ENCODE data around the gene ZFAND3. TPM values are rescaled to one million over a fixed set of nuclear protein-coding genes. Genes with fewer than 3 reads are reported as not detected.

Gene ZFAND3
- polyA plus RNA-seq, 3 donors, result 11.5 to 21.1 (median 11.7) TPM

DNA sequence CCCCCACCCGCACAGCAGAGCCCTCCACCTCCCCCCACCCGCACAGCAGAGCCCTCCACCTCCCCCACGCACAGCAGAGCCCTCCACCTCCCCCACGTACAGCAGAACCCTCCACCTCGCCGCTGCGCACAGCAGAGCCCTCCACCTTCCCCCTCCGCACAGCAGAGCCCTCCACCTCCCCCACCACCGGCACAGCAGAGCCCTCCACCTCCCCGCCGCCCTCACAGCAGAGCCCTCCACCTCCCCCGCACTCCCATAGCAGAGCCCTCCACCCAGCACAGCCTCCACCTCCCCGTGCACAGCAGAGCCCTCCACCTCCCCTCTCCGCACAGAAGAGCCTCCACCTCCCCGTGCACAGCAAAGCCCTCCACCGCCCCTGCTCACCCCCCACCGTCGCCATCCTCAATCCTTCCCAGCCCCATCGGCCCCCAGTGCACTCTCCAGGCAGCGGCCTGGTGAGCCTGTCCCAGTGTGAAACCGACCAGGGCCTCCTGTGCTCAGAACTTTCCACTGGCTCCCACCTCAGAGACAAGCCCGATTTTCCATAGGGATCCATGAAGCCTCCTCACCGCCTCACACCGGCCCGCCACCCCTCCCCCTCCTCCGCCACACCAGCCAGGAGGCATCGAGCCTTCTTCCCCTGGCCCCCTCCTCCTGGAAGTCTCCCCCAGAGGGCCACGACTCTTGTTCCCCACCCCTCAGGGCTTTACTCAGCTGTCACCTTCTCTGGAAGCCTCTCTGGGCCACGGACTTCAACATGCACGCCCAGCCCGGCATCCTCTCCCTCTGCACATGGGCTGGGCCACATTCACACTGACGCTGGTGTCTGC, 347.1 kb downstream of the ZFAND3 start:
- Mint-ChIP-seq H3K9me3 (no peaks in the 10 kb centered on the region), H3K27me3 (ENCODE audit: low read depth in 3 of 3) (peaks cover 1 to 6% (median 2%) of the 10 kb centered on the region in 3 donors), H3K27ac (peak overlapping the region in 1 of 7 donors; percentile 40), H3K4me1 (no peaks in the 10 kb centered on the region), H3K36me3 (peaks cover 2% of the 10 kb centered on the region in 2 donors), H3K4me3 (no peak overlapping the region)
- no peaks in the 10 kb centered on the region for H3K27me3 ChIP-seq (ENCODE audit: control insufficient read depth in 2 of 2, insufficient read depth in 2 of 2, low read length in 2 of 2)
- H3K4me3 ChIP-seq (replicated peaks in 1 of 3; ENCODE audit: low read depth in 2 of 3, low read length in 3 of 3), result no peak overlapping the region
- no peak overlapping the region for H2AFZ ChIP-seq (ENCODE audit: insufficient read depth, low read depth, low read length, poor library complexity, severe bottlenecking)
- intact Hi-C loops (cut with micrococcal nuclease), result no loop called here
- H3K4me1 ChIP-seq (ENCODE audit: control insufficient read depth in 1 of 2, insufficient read depth in 2 of 2, low read length in 2 of 2), result no peaks in the 10 kb centered on the region
- H3K9ac ChIP-seq (ENCODE audit: insufficient read depth, low read length, poor library complexity, severe bottlenecking), result no peak overlapping the region
- H3K36me3 ChIP-seq (replicated peaks in 1 of 2; ENCODE audit: control insufficient read depth in 1 of 2, insufficient read depth in 2 of 2, low read length in 2 of 2), result no peaks in the 10 kb centered on the region
- H4K20me1 ChIP-seq (ENCODE audit: insufficient read depth, low read length), result no peaks in the 10 kb centered on the region
- no peak overlapping the region for H3K4me2 ChIP-seq (replicated peaks; ENCODE audit: extremely low read depth, low read length, poor library complexity, severe bottlenecking)
- TF ChIP-seq, protein P1, sequence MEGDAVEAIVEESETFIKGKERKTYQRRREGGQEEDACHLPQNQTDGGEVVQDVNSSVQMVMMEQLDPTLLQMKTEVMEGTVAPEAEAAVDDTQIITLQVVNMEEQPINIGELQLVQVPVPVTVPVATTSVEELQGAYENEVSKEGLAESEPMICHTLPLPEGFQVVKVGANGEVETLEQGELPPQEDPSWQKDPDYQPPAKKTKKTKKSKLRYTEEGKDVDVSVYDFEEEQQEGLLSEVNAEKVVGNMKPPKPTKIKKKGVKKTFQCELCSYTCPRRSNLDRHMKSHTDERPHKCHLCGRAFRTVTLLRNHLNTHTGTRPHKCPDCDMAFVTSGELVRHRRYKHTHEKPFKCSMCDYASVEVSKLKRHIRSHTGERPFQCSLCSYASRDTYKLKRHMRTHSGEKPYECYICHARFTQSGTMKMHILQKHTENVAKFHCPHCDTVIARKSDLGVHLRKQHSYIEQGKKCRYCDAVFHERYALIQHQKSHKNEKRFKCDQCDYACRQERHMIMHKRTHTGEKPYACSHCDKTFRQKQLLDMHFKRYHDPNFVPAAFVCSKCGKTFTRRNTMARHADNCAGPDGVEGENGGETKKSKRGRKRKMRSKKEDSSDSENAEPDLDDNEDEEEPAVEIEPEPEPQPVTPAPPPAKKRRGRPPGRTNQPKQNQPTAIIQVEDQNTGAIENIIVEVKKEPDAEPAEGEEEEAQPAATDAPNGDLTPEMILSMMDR (IDR thresholded peaks at IDR 0.05), result no peak
- no peaks in the 10 kb centered on the region for H3K9me3 ChIP-seq (replicated peaks in 1 of 2; ENCODE audit: control insufficient read depth in 1 of 2, insufficient read depth in 1 of 2, low read length in 2 of 2)
- no peaks in the 10 kb centered on the region for H3K79me2 ChIP-seq (ENCODE audit: insufficient read depth, low read length)
- no peak overlapping the region for H3K27ac ChIP-seq (ENCODE audit: low read depth in 1 of 2, low read length in 2 of 2)
- DNase-seq, result no peak
- WGBS (ENCODE audit: insufficient coverage), result 93% methylated on average over 22 of the region's 32 CpGs

DNA sequence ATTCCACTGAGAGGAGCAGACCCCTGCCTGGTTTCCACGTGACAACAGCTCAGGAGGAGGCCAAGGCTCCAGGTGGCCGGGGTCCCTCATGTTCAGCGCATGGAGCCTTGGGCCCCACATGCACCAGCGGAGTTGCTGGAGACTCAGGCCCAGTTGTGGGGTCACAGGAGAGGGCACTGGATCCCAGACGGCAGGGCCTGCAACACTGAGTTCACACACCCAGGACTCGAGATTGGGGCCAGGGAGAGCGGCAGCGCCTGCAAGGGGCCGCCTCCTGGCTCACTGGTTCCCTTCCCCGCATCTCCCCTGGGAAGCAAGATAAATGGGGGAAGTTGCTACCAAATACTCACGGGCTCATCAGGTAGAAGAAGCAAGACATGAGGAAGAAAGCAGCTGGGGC, 348.1 kb downstream of the ZFAND3 start:
- no peak overlapping the region for H3K4me2 ChIP-seq (replicated peaks; ENCODE audit: extremely low read depth, low read length, poor library complexity, severe bottlenecking)
- H3K27ac Mint-ChIP-seq, result peak overlapping the region in 1 of 7 donors; percentile 35
- H3K4me1 Mint-ChIP-seq, result no peaks in the 10 kb centered on the region
- no peak overlapping the region for H2AFZ ChIP-seq (ENCODE audit: insufficient read depth, low read depth, low read length, poor library complexity, severe bottlenecking)
- H3K27me3 Mint-ChIP-seq (ENCODE audit: low read depth in 3 of 3), result peaks cover 1 to 6% (median 2%) of the 10 kb centered on the region in 3 donors
- intact Hi-C loops (cut with micrococcal nuclease), result no loop called here
- H3K27ac ChIP-seq (ENCODE audit: low read depth in 1 of 2, low read length in 2 of 2), result no peak overlapping the region
- no peaks in the 10 kb centered on the region for H4K20me1 ChIP-seq (ENCODE audit: insufficient read depth, low read length)
- no peaks in the 10 kb centered on the region for H3K4me1 ChIP-seq (ENCODE audit: control insufficient read depth in 1 of 2, insufficient read depth in 2 of 2, low read length in 2 of 2)
- H3K79me2 ChIP-seq (ENCODE audit: insufficient read depth, low read length), result no peaks in the 10 kb centered on the region
- H3K4me3 Mint-ChIP-seq, result no peak overlapping the region
- H3K9me3 ChIP-seq (replicated peaks in 1 of 2; ENCODE audit: control insufficient read depth in 1 of 2, insufficient read depth in 1 of 2, low read length in 2 of 2), result no peaks in the 10 kb centered on the region
- H3K36me3 ChIP-seq (replicated peaks in 1 of 2; ENCODE audit: control insufficient read depth in 1 of 2, insufficient read depth in 2 of 2, low read length in 2 of 2), result no peaks in the 10 kb centered on the region
- peaks cover 2% of the 10 kb centered on the region in 2 donors for H3K36me3 Mint-ChIP-seq
- TF ChIP-seq, protein P1 (IDR thresholded peaks at IDR 0.05), result no peak
- no peak overlapping the region for H3K4me3 ChIP-seq (replicated peaks in 1 of 3; ENCODE audit: low read depth in 2 of 3, low read length in 3 of 3)
- no peaks in the 10 kb centered on the region for H3K9me3 Mint-ChIP-seq
- 96% methylated on average over 8 of the region's 11 CpGs for WGBS (ENCODE audit: insufficient coverage)
- no peaks in the 10 kb centered on the region for H3K27me3 ChIP-seq (ENCODE audit: control insufficient read depth in 2 of 2, insufficient read depth in 2 of 2, low read length in 2 of 2)
- DNase-seq, result no peak
- H3K9ac ChIP-seq (ENCODE audit: insufficient read depth, low read length, poor library complexity, severe bottlenecking), result no peak overlapping the region

Measured in CD14-positive monocyte (primary cell).